H7 (cell line): ENCODE measurements around the gene IPO8. TPM values are rescaled to one million over a fixed set of nuclear protein-coding genes. Genes with fewer than 3 reads are reported as not detected.

Experiments
- DNase-seq: peaks from one replicate; pipeline ENCODE4 v3.0.0; 2012
- H3K27me3 ChIP-seq: 2 replicates; pipeline ENCODE4 v1.6.0; 2011; ENCODE audit warnings: mild to moderate bottlenecking, low read length; ENCODE audit not compliant: control insufficient read depth, insufficient read depth
- H3K36me3 ChIP-seq: replicated peaks from 2 replicates; pipeline ENCODE4 v1.5.1; 2011; ENCODE audit warnings: low read length; ENCODE audit not compliant: control insufficient read depth, insufficient read depth
- H3K4me3 ChIP-seq: 2 replicates; pipeline ENCODE4 v1.5.1; 2011; ENCODE audit warnings: low read depth, mild to moderate bottlenecking, control low read depth, low read length, moderate library complexity; ENCODE audit not compliant: insufficient read depth
- total RNA-seq: library from RNA; depleted of rRNA; stranded (reverse); fragments of >200 nt; shearing (Covaris generic); gene quantifications from 2 replicates; pipeline ENCODE4 v1.2.3, GENCODE V29; 2014; rRNA removed

The IPO8 gene
- total RNA-seq = 17.3 and 27.8 TPM in 2 replicates

DNA sequence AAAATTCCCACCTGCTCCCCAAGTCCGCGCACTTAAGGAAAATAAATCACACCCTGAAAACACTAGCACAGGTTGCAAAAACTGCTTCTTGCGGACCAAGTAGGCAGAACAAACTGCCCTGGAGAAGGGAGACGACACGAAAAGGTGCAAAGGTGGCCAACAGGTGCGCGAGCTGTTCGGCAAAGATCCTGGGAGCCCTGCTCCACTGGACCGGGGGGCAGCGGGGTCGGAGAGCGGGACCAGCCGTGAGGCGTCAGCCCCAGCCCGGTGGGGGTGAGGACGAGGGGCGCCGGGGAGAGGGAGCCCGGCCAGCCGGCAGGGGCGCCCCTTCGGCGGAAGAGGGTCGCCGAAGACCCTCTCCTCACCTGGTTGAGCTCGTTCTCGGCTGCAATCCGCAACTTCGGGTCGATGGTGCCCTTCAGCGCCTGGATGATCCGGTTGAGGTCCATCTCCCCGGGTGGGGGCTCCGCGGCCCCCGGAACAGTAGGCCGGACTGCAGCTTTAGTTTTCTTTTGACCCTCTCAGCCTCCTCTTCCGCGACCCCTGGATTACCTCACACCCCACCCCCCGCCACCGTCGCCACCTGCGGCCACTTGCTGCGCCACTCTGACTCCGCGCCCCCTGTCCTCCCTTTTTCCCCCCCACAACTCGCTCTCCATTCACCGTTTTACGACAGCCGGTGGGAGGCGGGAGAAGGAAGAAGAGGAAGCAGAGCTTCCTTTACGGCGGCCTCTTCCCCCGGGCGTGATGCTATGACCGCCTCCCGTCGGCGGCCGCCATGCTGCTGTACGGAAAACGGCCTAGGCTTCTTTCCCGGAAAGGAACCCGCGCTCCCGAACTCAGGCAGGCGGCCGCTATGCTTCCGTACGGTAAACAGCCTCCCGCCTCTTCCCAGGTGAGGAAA lies at the start of gene IPO8:
IPO8 (minus strand) TSS at position 671 of the 904 bp plus-strand sequence; CDS start at position 449, 222 bp downstream.
- Histone ChIP-seq H3K27me3 (no peaks in the 10 kb centered on the region), H3K4me3 (peak within 1 kb of the TSS; percentile 98), H3K36me3 (no peaks in the 10 kb centered on the region)
- DNase-seq = peak; percentile 93

DNA sequence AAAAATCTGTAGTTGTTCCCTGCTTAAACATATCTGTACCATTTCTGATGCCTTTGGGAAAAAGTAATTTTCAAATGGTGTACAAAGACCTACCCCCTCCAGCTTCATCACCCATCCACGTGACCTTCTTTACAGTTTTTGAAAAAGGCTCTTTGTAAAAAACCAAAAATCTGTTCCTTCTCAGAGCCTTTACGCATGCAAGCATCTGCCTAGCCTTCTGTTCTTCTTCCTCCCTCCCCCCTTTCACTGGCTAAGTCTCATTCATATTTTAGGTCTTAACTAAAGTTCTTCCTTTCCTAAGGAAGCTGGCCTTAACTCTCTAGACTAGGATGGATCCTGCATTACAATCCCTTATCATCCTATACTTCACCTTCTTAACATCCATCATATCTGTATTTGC lies 48.7 kb upstream of the IPO8 start:
- no peak overlapping the region for H3K4me3 ChIP-seq
- H3K36me3 ChIP-seq = peaks cover 1% of the 10 kb centered on the region

GRCh38 chr12:30740274-30740673 lies 44.6 kb upstream of the IPO8 start:
- Histone ChIP-seq H3K36me3 (no peaks in the 10 kb centered on the region), H3K27me3 (no peaks in the 10 kb centered on the region), H3K4me3 (no peak overlapping the region)
- no peak for DNase-seq

More for the DNA sequence above, 48.7 kb upstream of the IPO8 start:
- H3K27me3 ChIP-seq = no peaks in the 10 kb centered on the region
- no peak for DNase-seq

- H3K27me3 ChIP-seq = no peaks in the 10 kb centered on the region
- H3K36me3 ChIP-seq = no peaks in the 10 kb centered on the region
- H3K4me3 ChIP-seq = no peak overlapping the region
- no peak for DNase-seq
Observed at GRCh38 chr12:30739020-30739419, 43.4 kb upstream of the IPO8 start.

- Histone ChIP-seq H3K27me3 (no peaks in the 10 kb centered on the region), H3K36me3 (peaks cover 6% of the 10 kb centered on the region), H3K4me3 (no peak overlapping the region)
- DNase-seq = no peak
Observed at GRCh38 chr12:30732954-30733637, 37.4 kb upstream of the IPO8 start.

DNA sequence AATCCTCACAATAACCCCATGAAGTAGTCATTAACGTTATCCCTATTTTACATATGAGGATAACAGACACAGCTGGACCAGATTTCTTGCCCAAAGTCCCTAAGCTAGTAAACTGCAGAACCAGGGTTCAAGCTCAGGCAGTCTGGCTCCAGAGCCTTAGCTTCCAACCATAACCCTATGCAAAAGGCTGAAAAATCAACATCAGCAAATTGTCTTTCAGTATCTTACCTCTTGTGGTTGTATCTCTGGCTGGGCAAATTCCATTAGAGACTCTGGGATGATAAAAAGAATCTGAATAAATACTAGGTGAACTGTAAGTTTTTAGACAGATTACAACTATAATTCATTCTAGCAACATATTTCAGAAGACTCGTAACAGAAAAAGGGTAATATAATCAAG lies 34.3 kb upstream of the IPO8 start:
- Histone ChIP-seq H3K36me3 (peaks cover 16% of the 10 kb centered on the region), H3K27me3 (no peaks in the 10 kb centered on the region), H3K4me3 (no peak overlapping the region)
- no peak for DNase-seq

DNA sequence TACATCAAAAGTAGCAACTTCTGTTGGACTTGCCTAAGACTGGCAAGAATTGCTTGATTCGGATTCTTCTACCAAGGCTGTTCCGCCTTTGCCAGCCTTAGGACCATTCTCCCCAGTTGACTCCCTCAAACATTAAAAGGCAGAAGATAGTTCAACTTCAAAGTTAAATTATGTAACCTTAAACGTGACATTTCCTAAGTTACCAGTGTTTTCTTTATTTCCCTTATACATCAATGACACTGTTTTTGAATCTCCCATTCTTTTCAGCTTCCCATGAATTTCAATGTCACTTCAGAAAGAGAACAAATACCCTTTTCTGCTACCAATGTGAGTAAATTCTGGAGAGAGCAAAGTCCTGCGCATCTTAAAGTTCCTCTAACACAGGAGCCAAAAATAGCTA lies 33.9 kb upstream of the IPO8 start:
- Histone ChIP-seq H3K36me3 (peaks cover 16% of the 10 kb centered on the region), H3K27me3 (no peaks in the 10 kb centered on the region), H3K4me3 (no peak overlapping the region)
- no peak for DNase-seq

DNA sequence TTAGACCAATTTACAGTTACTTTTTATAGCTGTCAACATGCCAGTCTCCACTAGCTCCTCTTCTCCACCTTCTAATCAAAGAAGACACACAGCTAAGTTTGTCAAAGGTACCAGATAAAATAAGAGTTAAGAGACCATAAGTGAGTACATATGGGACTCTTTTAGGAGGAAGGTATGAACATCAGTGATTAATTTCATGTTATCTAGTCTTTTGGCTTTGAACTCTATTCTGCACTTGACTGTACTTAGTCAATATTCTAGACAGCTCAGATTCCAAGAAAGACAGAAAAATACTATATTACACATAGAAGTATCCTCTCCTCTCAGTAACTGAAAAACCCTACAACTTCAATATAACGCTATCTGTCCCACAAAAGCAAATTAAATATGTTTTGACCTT lies 31.0 kb upstream of the IPO8 start:
- no peak overlapping the region for H3K4me3 ChIP-seq
- H3K36me3 ChIP-seq = peaks cover 16% of the 10 kb centered on the region
- H3K27me3 ChIP-seq = no peaks in the 10 kb centered on the region

GRCh38 chr12:30725739-30726138 lies 30.1 kb upstream of the IPO8 start:
- no peak overlapping the region for H3K4me3 ChIP-seq
- H3K27me3 ChIP-seq = no peaks in the 10 kb centered on the region
- H3K36me3 ChIP-seq = peaks cover 16% of the 10 kb centered on the region
- DNase-seq = no peak

More for the DNA sequence above, 31.0 kb upstream of the IPO8 start:
- DNase-seq = no peak

DNA sequence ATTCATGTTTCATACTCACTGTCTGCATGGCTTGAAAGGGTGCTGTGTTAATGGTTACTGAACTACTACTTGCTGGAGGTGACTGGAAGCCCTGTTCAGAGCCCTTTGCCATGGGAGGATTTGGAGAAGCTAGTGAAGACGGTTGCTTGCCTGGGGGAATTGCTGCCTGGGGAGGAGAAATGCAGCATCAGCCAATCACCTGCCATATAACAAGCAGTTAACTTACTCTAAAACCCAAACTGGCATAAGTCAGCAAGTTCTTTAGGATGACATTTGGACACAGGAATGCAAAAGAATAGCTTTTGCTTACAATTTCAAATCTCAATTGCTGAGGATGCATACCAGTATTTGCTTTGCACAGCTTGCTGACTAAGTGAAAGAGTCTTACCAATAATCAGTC lies 23.4 kb upstream of the IPO8 start:
- no peak for DNase-seq
- Histone ChIP-seq H3K36me3 (peaks cover 5% of the 10 kb centered on the region), H3K4me3 (no peak overlapping the region), H3K27me3 (no peaks in the 10 kb centered on the region)

- H3K36me3 ChIP-seq = peaks cover 12% of the 10 kb centered on the region
- DNase-seq = no peak
- H3K27me3 ChIP-seq = no peaks in the 10 kb centered on the region
- no peak overlapping the region for H3K4me3 ChIP-seq
Observed at GRCh38 chr12:30707613-30708342, 12.1 kb upstream of the IPO8 start.

DNA sequence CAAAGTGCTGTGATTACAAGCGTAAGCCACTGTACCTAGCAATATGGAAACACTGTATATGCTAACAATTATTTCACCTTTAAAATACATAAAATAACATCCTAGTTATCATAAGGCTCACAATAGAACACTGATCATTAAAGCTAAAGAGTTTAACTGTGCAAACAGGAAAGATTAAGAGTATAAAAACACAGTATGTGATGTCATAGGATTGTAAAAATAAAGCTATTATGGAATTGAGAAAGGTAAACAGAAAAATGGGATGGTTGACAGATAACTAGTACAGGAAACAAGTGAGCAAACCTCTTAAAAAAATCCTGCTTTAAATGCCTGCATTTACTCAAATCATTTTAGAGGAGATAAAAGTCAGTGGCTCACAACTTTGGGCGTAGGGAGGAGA lies 10.8 kb upstream of the IPO8 start:
- no peak for DNase-seq
- Histone ChIP-seq H3K4me3 (no peak overlapping the region), H3K36me3 (peaks cover 5% of the 10 kb centered on the region), H3K27me3 (no peaks in the 10 kb centered on the region)

DNA sequence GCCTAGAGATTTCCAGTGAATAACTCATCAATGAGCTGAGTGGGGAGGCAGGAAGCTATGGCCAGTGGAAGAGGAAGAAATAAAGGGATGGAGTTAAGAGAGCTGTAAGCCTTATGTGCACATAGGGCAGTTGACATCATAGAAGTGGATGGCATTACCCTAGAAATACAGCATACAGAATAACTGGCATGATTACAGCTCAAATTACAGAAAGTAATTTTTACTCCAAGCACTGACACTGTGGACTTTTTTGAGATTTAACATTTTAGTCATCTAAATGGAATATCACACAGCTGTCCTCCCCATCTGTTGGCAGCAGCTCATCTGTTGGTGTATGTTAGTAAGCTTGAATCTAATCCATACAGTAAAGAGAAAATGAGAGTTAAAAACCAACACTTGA lies 5.4 kb upstream of the IPO8 start:
- Histone ChIP-seq H3K36me3 (no peaks in the 10 kb centered on the region), H3K4me3 (no peak overlapping the region), H3K27me3 (no peaks in the 10 kb centered on the region)
- DNase-seq = no peak

DNA sequence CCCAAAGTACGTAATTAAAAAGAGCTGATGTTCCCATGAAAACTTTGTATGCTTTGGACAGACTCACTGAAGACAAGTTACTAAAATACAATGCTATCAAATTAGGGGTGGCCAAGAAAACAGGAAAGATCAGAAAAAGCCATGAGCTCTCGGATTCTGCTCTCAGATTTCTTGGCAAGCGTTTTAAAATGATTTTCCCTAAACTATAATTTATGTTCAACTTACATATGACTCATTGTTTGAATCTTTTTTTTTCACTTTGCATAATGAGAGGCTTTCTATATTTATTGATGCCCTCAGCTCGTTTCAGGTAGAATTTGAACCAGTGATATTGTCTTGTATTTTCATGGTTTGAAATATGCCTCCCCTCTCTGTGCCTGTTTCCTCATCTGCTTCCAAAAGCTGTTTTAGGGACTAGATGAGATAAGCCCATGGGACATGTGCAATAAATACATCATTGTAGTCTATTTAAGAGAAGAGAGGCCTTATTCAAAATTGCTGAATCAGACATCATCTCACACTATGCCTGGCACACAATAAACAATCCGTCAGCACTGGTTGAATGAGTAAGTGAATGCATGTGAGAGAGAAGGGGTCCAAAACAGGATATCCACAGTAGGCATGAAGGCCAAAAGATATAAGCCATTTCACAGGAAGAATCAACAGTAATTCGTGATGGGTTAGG lies 4.7 kb upstream of the IPO8 start:
- Histone ChIP-seq H3K27me3 (no peaks in the 10 kb centered on the region), H3K36me3 (no peaks in the 10 kb centered on the region), H3K4me3 (no peak overlapping the region)
- no peak for DNase-seq
